H1 (cell line): ENCODE measurements around the gene C15orf61. TPM values are rescaled to one million over a fixed set of nuclear protein-coding genes. Genes with fewer than 3 reads are reported as not detected.
A peak's percentile ranks its signal among the peaks of the same experiment; 100 is the strongest.

Source experiments
- CTCF ChIA-PET: fragments of 300-600 bp; sonication (Branson Sonifier 250); formaldehyde crosslinking; loops from one replicate; lab custom pipeline; 2021; ENCODE audit not compliant: partially characterized antibody; lab: Charles Lee
- POLR2A ChIA-PET: fragments of 300-600 bp; sonication (Branson Sonifier 250); formaldehyde crosslinking; loops from one replicate; lab custom pipeline; 2021; ENCODE audit warnings: inconsistent platforms; ENCODE audit not compliant: partially characterized antibody; lab: Charles Lee
- DNase-seq, 2 experiments: peaks; one replicate each; pipeline versions ENCODE4 v3.0.0 to v3.0.0-alpha.2; 2010 to 2022; ENCODE audit warnings: low spot score in 2 of 2, low read depth in 1 of 2, mixed read lengths in 1 of 2
- FAIRE-seq: peaks from 2 replicates; lab custom pipeline; 2011; peaks lifted over from hg19 to GRCh38; lab: Jason Lieb, UNC
- H2AFZ ChIP-seq: 2 replicates; pipeline ENCODE4 v1.8.1; 2012; ENCODE audit warnings: low read length, inconsistent platforms
- H2AK5ac ChIP-seq: 2 replicates; pipeline ENCODE4 v1.6.1; 2013; ENCODE audit warnings: low read depth, low read length
- H2BK120ac ChIP-seq: replicated peaks from 2 replicates; pipeline ENCODE3; 2013; ENCODE audit warnings: low read depth, low read length, inconsistent platforms
- H2BK12ac ChIP-seq: 2 replicates; pipeline ENCODE4 v1.6.1; 2013; ENCODE audit warnings: low read depth, low read length
- H2BK15ac ChIP-seq: 2 replicates; pipeline ENCODE4 v1.6.1; 2013; ENCODE audit warnings: low read length
- H2BK20ac ChIP-seq: 2 replicates; pipeline ENCODE4 v1.6.1; 2013; ENCODE audit warnings: low read length
- H2BK5ac ChIP-seq: 2 replicates; pipeline ENCODE4 v1.6.1; 2013; ENCODE audit warnings: low read depth, low read length
- H3K14ac ChIP-seq: 2 replicates; pipeline ENCODE4 v1.6.1; 2013; ENCODE audit warnings: inconsistent platforms; ENCODE audit not compliant: insufficient read length
- H3K18ac ChIP-seq: 2 replicates; pipeline ENCODE4 v1.6.1; 2013; ENCODE audit warnings: low read length; ENCODE audit errors: extremely low read depth
- H3K23ac ChIP-seq: 2 replicates; pipeline ENCODE4 v1.6.1; 2013; ENCODE audit warnings: inconsistent platforms; ENCODE audit not compliant: insufficient read length
- H3K23me2 ChIP-seq: 2 replicates; pipeline ENCODE4 v1.6.1; 2013; ENCODE audit warnings: low read depth, low read length
- H3K27ac ChIP-seq: 2 replicates; pipeline ENCODE4 v1.6.1; 2011; ENCODE audit warnings: low read depth, low read length, inconsistent platforms
- H3K27me3 ChIP-seq, 4 experiments: replicated peaks in 1 of 4; 1 replicate in 1 of 4; 2 replicates in 3 of 4; pipeline versions ENCODE4 v1.6.1 to v1.8.1; 2011 to 2013; ENCODE audit warnings: low read length in 3 of 4, mild to moderate bottlenecking in 3 of 4, inconsistent platforms in 2 of 4, mixed read lengths in 2 of 4, moderate library complexity in 1 of 4; ENCODE audit not compliant: control insufficient read depth in 3 of 4, insufficient read depth in 3 of 4; ENCODE audit errors: extremely low read depth in 1 of 4
- H3K36me3 ChIP-seq, 4 experiments: 2 replicates each; pipeline versions ENCODE4 v1.6.1 to v1.8.1; 2011 to 2013; ENCODE audit warnings: mild to moderate bottlenecking in 4 of 4, low read length in 3 of 4, moderate library complexity in 2 of 4, control low read depth in 1 of 4, inconsistent platforms in 1 of 4; ENCODE audit not compliant: insufficient read depth in 4 of 4, control insufficient read depth in 2 of 4
- H3K4ac ChIP-seq: replicated peaks from 2 replicates; pipeline ENCODE3; 2013; ENCODE audit warnings: low read length, low read depth, mixed read lengths, inconsistent platforms; ENCODE audit not compliant: insufficient read length
- H3K4me1 ChIP-seq, 4 experiments: replicated peaks in 1 of 4; 1 replicate in 1 of 4; 2 replicates in 3 of 4; pipeline versions ENCODE4 v1.6.1 to v1.8.1; 2011 to 2013; ENCODE audit warnings: low read length in 3 of 4, inconsistent platforms in 2 of 4, mixed read lengths in 1 of 4; ENCODE audit not compliant: insufficient read depth in 4 of 4, control insufficient read depth in 3 of 4
- H3K4me2 ChIP-seq, 2 experiments: 2 replicates each; pipeline versions ENCODE4 v1.6.1 to v1.8.1; 2011 to 2013; ENCODE audit warnings: low read depth in 2 of 2, low read length in 2 of 2, control low read depth in 1 of 2, inconsistent platforms in 1 of 2, mild to moderate bottlenecking in 1 of 2; ENCODE audit not compliant: insufficient read depth in 1 of 2
- H3K4me3 ChIP-seq, 4 experiments: fragments of 200-600, 300-600 bp in 1 of 4; sonication (generic), shearing (Covaris generic), sonication (Bioruptor Twin) in 1 of 4; 2 replicates each; pipeline versions ENCODE4 v1.5.1 to v1.8.1; 2011 to 2016; ENCODE audit warnings: low read length in 4 of 4, low read depth in 3 of 4, control low read depth in 2 of 4, inconsistent platforms in 2 of 4, mild to moderate bottlenecking in 2 of 4, mixed read lengths in 1 of 4, moderate library complexity in 1 of 4; ENCODE audit not compliant: insufficient read depth in 2 of 4; ENCODE audit errors: extremely low read depth in 1 of 4
- H3K56ac ChIP-seq: replicated peaks from 2 replicates; pipeline ENCODE3; 2013; ENCODE audit warnings: low read depth, mild to moderate bottlenecking, mixed read lengths, low read length, inconsistent platforms; ENCODE audit not compliant: insufficient read length
- H3K79me1 ChIP-seq: 2 replicates; pipeline ENCODE4 v1.6.1; 2013; ENCODE audit warnings: low read depth, low read length, control low read depth
- H3K79me2 ChIP-seq, 2 experiments: 2 replicates each; pipeline versions ENCODE4 v1.6.1 to v1.8.1; 2012 to 2013; ENCODE audit warnings: low read length in 2 of 2, mild to moderate bottlenecking in 2 of 2, inconsistent platforms in 1 of 2; ENCODE audit not compliant: insufficient read depth in 2 of 2, control insufficient read depth in 1 of 2
- H3K9ac ChIP-seq, 4 experiments: replicated peaks in 1 of 4; 1 replicate in 1 of 4; 2 replicates in 3 of 4; pipeline versions ENCODE4 v1.6.1 to v1.8.1; 2011 to 2013; ENCODE audit warnings: low read depth in 3 of 4, low read length in 3 of 4, control low read depth in 2 of 4, mild to moderate bottlenecking in 2 of 4, moderate library complexity in 2 of 4, inconsistent platforms in 1 of 4; ENCODE audit errors: extremely low read depth in 1 of 4
- H3K9me3 ChIP-seq, 2 experiments: 2 replicates each; pipeline versions ENCODE4 v1.6.1 to v1.8.1; 2012 to 2013; ENCODE audit warnings: mild to moderate bottlenecking in 2 of 2, moderate library complexity in 2 of 2, control low read depth in 1 of 2, inconsistent platforms in 1 of 2, low read depth in 1 of 2, low read length in 1 of 2, mixed read lengths in 1 of 2; ENCODE audit not compliant: insufficient read depth in 2 of 2
- H4K20me1 ChIP-seq, 2 experiments: replicated peaks in 1 of 2; 2 replicates each; pipeline versions ENCODE3 to v1.8.1; 2011 to 2013; ENCODE audit warnings: inconsistent platforms in 2 of 2, low read length in 2 of 2, mild to moderate bottlenecking in 1 of 2; ENCODE audit not compliant: insufficient read depth in 2 of 2, control insufficient read depth in 1 of 2
- H4K5ac ChIP-seq: 2 replicates; pipeline ENCODE4 v1.6.1; 2013; ENCODE audit warnings: low read length, low read depth, mixed read lengths, inconsistent platforms; ENCODE audit not compliant: insufficient read length
- H4K8ac ChIP-seq: 2 replicates; pipeline ENCODE4 v1.8.0; 2013; ENCODE audit warnings: mild to moderate bottlenecking, moderate library complexity, low read length, inconsistent platforms; ENCODE audit not compliant: insufficient read depth; ENCODE audit errors: extremely low read depth
- H4K91ac ChIP-seq: replicated peaks from 2 replicates; pipeline ENCODE3; 2013; ENCODE audit warnings: low read length, mixed read lengths, inconsistent platforms; ENCODE audit not compliant: insufficient read length
- CEBPB ChIP-seq: IDR thresholded peaks from 2 replicates; pipeline ENCODE4 v1.6.1; 2012; ENCODE audit warnings: low read depth, low read length
- NANOG ChIP-seq: IDR thresholded peaks from 2 replicates; pipeline ENCODE4 v1.6.1; 2011; ENCODE audit warnings: low read length, low read depth, mild to moderate bottlenecking, inconsistent platforms; ENCODE audit not compliant: insufficient read depth, poor library complexity, severe bottlenecking
- POLR2A ChIP-seq, 2 experiments: IDR thresholded peaks; 1 replicate in 1 of 2; 2 replicates in 1 of 2; pipeline ENCODE4 v1.6.1; 2011; ENCODE audit warnings: low read depth in 2 of 2, low read length in 2 of 2, mild to moderate bottlenecking in 2 of 2; ENCODE audit errors: control extremely low read depth in 1 of 2
- SP1 ChIP-seq: IDR thresholded peaks from 2 replicates; pipeline ENCODE4 v1.6.1; 2011; ENCODE audit warnings: low read depth, low read length
- TBP ChIP-seq: IDR thresholded peaks from 2 replicates; pipeline ENCODE4 v1.6.1; 2011; ENCODE audit warnings: low read depth, low read length, improper control_type of control experiment
- WGBS, 2 experiments: shearing (Covaris generic) in 1 of 2; methylation state at CpG; one replicate each; pipeline versions ENCODE4 v1.1.6 to v1.1.7; 2013 to 2015; ENCODE audit warnings: low lambda C conversion rate in 2 of 2, mixed read lengths in 2 of 2, inconsistent platforms in 1 of 2, low coverage in 1 of 2, missing lambda C conversion rate in 1 of 2; ENCODE audit not compliant: insufficient replicate concordance in 2 of 2, insufficient coverage in 1 of 2, insufficient read length in 1 of 2; ENCODE audit errors: extremely low coverage in 1 of 2, missing lambda C conversion rate in 1 of 2; 5-methylcytosine and 5-hydroxymethylcytosine counted together
- polyA plus RNA-seq, 7 experiments: library from polyadenylated mRNA; depleted of rRNA in 3 of 7; stranded (reverse) in 5 of 7; unstranded in 2 of 7; fragments of >200 nt in 5 of 7; fragments of 200-250 nt in 2 of 7; gene quantifications; 1 replicate in 5 of 7; 2 replicates in 1 of 7; 4 replicates in 1 of 7; pipeline versions ENCODE4 v1.2.1 to v1.2.3, GENCODE V29; 2011 to 2013; ENCODE audit warnings: missing spikeins in 2 of 7, mixed read lengths in 2 of 7
- total RNA-seq: library from RNA; stranded (reverse); fragmentation: NEBNext Ultra II Directional; extraction: Animal tissue kit (Norgen Biotek cat#: 25700); gene quantifications from 2 replicates; pipeline ENCODE4 v1.2.1, GENCODE V29; 2021

Gene C15orf61
- total and polyA plus RNA-seq, 2 of the 8 experiments (the other 6 are each of a cell fraction or from before 2014, with no cell fraction given): 1.7 to 2.0 TPM

DNA sequence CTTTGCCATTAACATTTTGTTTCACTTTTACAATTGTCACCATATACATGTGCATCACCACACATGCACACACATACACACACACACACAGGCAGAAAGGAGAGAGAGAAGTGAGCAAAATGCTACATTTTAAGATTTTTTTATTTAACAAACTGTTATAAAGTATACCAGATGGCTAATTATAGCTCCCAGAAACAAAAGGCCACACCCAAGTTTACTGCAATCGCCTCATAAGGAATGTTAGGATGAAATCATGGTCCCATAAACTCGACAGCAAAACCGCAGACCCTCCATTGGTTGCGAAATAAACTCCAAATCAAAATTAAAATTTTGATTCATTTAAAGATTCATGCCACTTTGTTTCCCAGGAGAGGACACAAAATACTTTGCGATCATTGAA lies 16.1 kb upstream of the C15orf61 start:
- Histone ChIP-seq H3K18ac (no peak overlapping the region), H4K8ac (no peak overlapping the region), H4K20me1 (no peaks in the 10 kb centered on the region), H3K9ac (no peak overlapping the region)
- POLR2A ChIA-PET: no interaction called here
- TF ChIP-seq NANOG (no peak), CEBPB (peak; percentile 46; the same call in 1 of the 2 replicates), POLR2A (IDR thresholded peaks at IDR 0.05; ENCODE audit: control extremely low read depth in 1 of 2, low read depth in 2 of 2, low read length in 2 of 2) (no peak), SP1 (no peak), TBP (no peak)
- TF ChIP-seq, all 59 proteins: peak for 1
- DNase-seq: no peak
- H3K23ac ChIP-seq: no peak overlapping the region
- no peak overlapping the region for H3K14ac ChIP-seq
- no peak overlapping the region for H2BK12ac ChIP-seq
- FAIRE-seq: no peak
- no peak overlapping the region for H3K4me2 ChIP-seq
- no peak overlapping the region for H4K5ac ChIP-seq
- no peak overlapping the region for H2BK5ac ChIP-seq
- H3K23me2 ChIP-seq: no peaks in the 10 kb centered on the region
- H3K27me3 ChIP-seq: no peaks in the 10 kb centered on the region
- no peak overlapping the region for H2AK5ac ChIP-seq
- H2BK20ac ChIP-seq: no peak overlapping the region
- peaks cover 0 to 10% (median 4%) of the 10 kb centered on the region in 4 experiments; a peak in 3 of 7 replicates for H3K4me1 ChIP-seq
- WGBS, 2 experiments: 91% methylated on average over 5 of the region's 5 CpGs; no CpG with 5 or more reads in 1 of the 2 experiments
- H2BK120ac ChIP-seq: no peak overlapping the region
- H2BK15ac ChIP-seq: no peak overlapping the region
- H3K9me3 ChIP-seq: no peaks in the 10 kb centered on the region
- H3K79me2 ChIP-seq: no peaks in the 10 kb centered on the region
- no peak overlapping the region for H4K91ac ChIP-seq
- no peak overlapping the region for H3K4ac ChIP-seq
- no peaks in the 10 kb centered on the region for H3K79me1 ChIP-seq
- CTCF ChIA-PET: interaction anchor here (1.3 kb wide), 1 partner anchor 330 kb away, joined by 3 read pairs; no protein-coding TSS in a partner anchor
- no peak overlapping the region for H3K27ac ChIP-seq
- H2AFZ ChIP-seq: no peak overlapping the region
- H3K4me3 ChIP-seq: no peak overlapping the region
- no peaks in the 10 kb centered on the region for H3K36me3 ChIP-seq
- no peak overlapping the region for H3K56ac ChIP-seq
